Stimulated activated CD4-positive, alpha-beta T cell treated with anti-CD3 and anti-CD28 coated beads, Interleukin-1b, Interleukin-23, amount 100 ng/mL, for 24 hours (primary cell): ENCODE results near the gene OR7A5.
"Not testable (repeated sequence)": the region's sequence is repeated elsewhere in the genome, so short reads cannot be mapped to it uniquely, and the experiment has no call there.

Source experiments
- DNase-seq, 4 experiments: peaks; one replicate each; pipeline ENCODE4 v3.0.0-alpha.2; 2020; ENCODE audit warnings: low read depth in 4 of 4, low spot score in 1 of 4

Gene OR7A5

DNA sequence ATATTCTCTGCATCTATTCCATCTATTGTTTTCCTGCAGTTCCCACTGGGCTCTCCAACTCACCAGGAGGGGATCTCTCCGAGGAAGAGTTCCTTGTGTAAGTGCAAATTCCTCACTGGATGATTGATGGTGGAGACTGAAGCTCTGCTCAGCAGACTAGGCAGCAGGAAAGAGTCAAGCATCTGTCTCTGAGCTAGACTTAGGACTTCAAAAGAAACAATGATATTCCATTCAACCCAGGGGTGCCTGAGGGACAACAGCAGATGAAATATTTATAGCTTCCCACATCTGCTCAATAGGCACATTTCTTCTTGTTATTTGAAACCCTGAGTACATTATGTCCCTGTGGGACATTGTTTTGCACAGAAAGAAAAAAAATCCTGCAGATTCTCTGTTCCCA lies at the start of gene OR7A5, which contains the start of gene OR7C1:
Gene OR7A5, minus strand, starts transcription at position 175 of the 400 bp plus-strand sequence. CDS start 6,944 bp downstream, outside the sequence.
Gene OR7C1, minus strand, starts transcription at position 175 of the 400 bp plus-strand sequence. CDS start 35,049 bp downstream, outside the sequence.
- DNase-seq: no peak

- DNase-seq: no peak
Measured at GRCh38 chr19:14871619-14872230, 36.7 kb upstream of the OR7A5 start.

- DNase-seq: no peak
Measured at GRCh38 chr19:14868497-14868896, 33.5 kb upstream of the OR7A5 start.

DNA sequence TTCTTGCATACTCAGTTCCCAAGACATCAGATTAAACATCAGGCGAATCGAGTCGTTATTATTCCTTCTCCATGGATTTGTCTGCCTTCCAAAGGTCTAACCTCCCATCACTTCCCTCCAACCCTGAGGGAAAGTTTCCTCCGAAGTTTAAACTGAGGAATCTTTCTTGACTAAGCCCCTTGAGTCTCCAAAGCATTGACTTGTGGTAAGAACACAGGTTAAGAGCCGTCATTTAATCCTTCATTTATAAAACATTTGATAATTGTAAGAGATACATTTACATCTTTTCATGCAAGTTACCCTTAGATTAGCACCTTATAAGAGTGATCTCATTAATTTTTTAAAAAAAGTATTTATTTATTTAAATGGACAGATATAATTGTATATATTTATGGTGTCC lies 13.8 kb upstream of the OR7A5 start, which contains the start of gene OR7A10:
Gene OR7A10, minus strand, starts transcription at position 101 of the 400 bp plus-strand sequence. CDS start 7,045 bp downstream, outside the sequence.
- no peak for DNase-seq

- DNase-seq: no peak
Measured at GRCh38 chr19:14843578-14843977, 8.6 kb upstream of the OR7A5 start.

DNA sequence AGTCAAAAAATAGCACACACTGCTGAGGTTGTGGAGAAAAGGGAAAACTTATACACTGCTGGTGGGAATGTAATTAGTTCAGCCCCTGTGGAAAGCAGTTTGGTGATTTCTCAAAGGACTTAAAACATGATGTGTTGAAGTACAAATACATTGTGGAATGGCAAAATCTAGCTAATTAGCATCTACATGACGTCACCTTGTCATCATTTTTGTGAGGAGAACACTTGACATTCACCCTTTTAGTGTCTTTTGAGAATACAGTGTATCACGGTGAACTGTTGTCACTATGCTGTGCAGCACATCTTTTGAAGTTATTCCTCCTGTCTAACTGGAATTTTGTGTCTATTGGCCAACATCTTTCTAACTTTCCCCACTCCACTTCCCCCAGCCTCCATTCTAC lies 8.2 kb upstream of the OR7A5 start:
- DNase-seq: no peak

- no peak for DNase-seq
Measured at GRCh38 chr19:14840206-14840605, 5.2 kb upstream of the OR7A5 start.

GRCh38 chr19:14837391-14837790 lies 2.4 kb upstream of the OR7A5 start:
- DNase-seq: no peak

DNA sequence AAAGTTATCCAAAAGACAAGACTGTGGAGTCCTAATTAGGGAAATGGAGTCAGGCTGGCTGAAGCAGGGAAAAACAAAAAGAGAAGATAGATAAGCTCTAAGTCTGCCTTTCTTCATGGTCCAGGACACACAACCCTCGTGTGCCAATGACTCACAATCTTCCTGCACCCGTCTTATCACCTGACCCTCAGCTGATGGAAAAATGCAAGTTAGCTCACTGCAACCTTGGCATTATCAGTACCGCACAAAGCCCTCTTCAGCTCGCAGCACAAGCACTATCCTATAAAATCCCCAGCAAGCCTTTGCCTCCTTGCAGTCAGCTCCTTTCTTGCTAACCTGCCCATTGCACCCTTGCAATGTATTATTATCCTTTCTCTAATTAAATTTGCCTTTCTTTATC lies 4.3 kb downstream of the OR7A5 start:
- no peak for DNase-seq

DNA sequence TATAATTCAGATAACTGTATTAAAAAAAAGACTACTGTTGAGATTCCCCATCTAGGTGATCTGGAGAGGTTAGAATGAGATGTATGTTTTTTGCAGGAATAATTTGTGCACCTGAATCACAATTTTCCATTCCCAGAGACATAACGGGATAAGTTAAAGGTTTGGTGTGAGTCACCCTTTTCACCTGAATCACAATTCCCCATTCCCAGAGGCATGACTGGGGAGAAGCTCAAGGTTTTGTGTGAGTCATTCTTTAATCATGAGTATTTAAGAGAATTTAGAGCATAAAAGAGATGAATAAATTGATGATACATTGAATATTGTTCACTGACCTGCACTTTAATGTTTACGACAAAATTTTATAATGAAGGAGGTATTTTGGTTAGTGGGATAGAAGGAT lies 9.0 kb downstream of the OR7A5 start:
- DNase-seq: no peak

- DNase-seq: no peak
Measured at GRCh38 chr19:14821937-14822336, 13.0 kb downstream of the OR7A5 start.

DNA sequence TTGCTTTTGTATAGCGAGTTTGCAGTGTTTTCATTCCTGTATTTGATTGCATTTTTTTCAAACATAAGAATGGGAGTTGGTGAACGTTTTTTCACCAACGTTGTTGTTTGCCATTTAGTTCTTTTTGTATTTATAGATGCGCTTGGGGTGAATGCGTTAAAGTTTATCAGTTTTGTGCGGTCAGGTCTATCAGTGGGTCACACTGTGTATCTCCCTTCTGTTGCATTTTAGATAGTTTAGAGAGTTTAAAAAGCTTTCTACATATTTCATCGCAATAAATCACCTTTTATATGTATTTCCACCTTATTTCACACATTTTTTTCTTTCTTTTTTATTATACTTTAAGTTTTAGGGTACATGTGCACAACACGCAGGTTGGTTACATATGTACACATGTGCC lies 16.4 kb downstream of the OR7A5 start:
- no peak for DNase-seq

DNA sequence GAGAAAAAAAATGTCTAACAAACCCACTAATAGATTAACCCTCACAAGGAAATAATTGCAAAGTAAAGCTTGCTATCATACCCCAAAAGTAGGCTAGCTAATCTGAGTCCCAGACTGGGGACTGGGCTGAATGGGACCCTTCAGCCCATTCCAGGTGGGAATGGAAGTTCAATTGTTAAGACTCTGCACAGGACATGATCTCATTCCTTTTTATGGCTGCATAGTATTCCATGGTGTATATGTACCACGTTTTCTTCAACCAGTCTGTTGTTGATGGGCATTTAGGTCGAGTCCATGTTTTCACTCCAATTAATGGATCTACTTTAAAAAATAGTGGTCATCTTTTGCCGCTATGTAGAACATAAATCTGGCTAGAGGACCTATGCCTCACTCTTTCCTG lies 17.9 kb downstream of the OR7A5 start:
- no peak for DNase-seq

- no peak for DNase-seq
Measured at GRCh38 chr19:14814982-14815652, 19.9 kb downstream of the OR7A5 start.

- no peak for DNase-seq
Measured at GRCh38 chr19:14809272-14810057, 25.5 kb downstream of the OR7A5 start.

- DNase-seq: no peak
Measured at GRCh38 chr19:14804765-14805164, 30.2 kb downstream of the OR7A5 start.

DNA sequence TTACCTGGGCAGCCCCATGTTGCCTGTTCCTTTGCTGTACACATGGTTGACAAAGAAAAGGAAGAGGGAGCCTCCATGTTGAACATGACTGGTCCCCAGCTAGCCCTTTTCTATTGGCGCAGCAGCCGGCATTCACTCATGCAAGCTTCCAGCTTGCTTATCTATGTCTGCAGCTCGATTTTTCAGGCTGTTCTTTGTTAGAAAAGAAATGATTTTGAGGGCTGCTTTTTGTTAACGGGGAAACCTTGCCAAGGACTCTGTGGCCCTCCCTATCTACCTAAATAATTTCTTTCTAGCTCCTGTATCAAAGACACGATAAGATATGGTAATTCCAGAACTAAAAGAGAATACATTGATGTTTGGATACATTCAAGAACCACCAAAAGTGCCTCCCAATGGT lies 36.2 kb downstream of the OR7A5 start:
- DNase-seq: no peak

GRCh38 chr19:14796021-14796420 lies 39.0 kb downstream of the OR7A5 start:
- no peak for DNase-seq

- no peak for DNase-seq
Measured at GRCh38 chr19:14795078-14795721, 39.8 kb downstream of the OR7A5 start.

GRCh38 chr19:14792250-14792649 lies 42.7 kb downstream of the OR7A5 start:
- DNase-seq: not testable (repeated sequence)

DNA sequence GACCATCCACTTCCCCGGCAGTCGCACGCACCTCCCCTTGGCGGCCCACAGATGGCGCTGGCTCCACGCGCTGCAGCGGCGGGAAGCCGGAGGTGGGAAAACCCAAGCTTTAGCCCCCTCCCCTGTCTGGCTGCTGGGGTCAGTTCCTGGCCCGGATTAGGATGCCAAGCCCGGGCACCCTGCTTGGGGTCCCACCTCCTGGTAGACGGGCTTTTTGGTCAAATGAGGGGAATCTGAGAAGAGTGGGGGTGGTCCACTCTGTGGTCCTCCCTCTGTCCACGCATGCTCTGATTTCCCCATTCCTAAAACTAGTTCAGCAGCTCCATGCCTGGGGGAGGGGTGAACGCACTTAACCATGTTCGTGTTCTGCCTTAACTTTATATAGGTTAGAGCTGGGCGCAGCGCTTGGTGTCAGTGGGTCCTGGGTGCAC lies 48.5 kb downstream of the OR7A5 start:
- peak in 2 of 4 experiments; percentile 9 to 15 for DNase-seq
